Sigmoid colon (tissue), 4 donors: ENCODE measurements around the gene GTSE1.

Experiments
- EP300 ChIP-seq, 4 donors: sonication (generic); formaldehyde crosslinking; IDR thresholded peaks; one replicate each; pipeline ENCODE4 v1.6.1; 2017; ENCODE audit warnings: antibody characterized with exemption in 4 of 4
- POLR2A ChIP-seq, 2 donors: fragments of 450-650 bp; IDR thresholded peaks; one replicate each; pipeline ENCODE4 v1.6.1; 2016; ENCODE audit warnings: antibody characterized with exemption in 2 of 2, mild to moderate bottlenecking in 2 of 2, moderate library complexity in 2 of 2
- POLR2AphosphoS5 ChIP-seq, 4 donors: sonication (generic); formaldehyde crosslinking; IDR thresholded peaks; one replicate each; pipeline ENCODE4 v1.6.1; 2017; ENCODE audit warnings: antibody characterized with exemption in 4 of 4
- TF ChIP-seq, protein P1 (sequence below), 4 experiments: fragments of 450-650 bp in 3 of 4; fragments of 200-600 bp in 1 of 4; IDR thresholded peaks; one replicate each; pipeline ENCODE4 v1.5.1; 2016 to 2019; ENCODE audit warnings: antibody characterized with exemption in 4 of 4, mild to moderate bottlenecking in 3 of 4, moderate library complexity in 2 of 4

DNA sequence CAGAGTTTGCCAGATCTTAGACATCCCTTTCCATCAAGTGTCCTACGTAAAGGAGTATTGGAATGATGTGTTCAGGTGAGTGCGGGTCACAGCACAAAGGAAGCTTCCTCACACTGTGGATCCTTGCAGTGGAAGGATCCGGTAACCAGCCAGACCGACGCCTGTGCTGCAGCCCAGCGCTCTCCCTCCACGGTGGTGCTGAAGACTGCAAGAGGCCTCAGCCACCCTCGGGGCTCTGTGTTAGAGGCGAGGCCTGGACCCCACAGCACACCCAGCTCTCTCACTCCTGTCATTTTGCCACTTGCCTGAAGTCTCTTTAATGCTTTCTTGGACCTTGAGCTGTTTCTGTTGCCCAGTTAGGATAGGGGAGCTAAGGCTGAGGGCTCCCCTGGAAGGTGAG lies 41.2 kb downstream of the GTSE1 start:
- TF ChIP-seq, protein P1, sequence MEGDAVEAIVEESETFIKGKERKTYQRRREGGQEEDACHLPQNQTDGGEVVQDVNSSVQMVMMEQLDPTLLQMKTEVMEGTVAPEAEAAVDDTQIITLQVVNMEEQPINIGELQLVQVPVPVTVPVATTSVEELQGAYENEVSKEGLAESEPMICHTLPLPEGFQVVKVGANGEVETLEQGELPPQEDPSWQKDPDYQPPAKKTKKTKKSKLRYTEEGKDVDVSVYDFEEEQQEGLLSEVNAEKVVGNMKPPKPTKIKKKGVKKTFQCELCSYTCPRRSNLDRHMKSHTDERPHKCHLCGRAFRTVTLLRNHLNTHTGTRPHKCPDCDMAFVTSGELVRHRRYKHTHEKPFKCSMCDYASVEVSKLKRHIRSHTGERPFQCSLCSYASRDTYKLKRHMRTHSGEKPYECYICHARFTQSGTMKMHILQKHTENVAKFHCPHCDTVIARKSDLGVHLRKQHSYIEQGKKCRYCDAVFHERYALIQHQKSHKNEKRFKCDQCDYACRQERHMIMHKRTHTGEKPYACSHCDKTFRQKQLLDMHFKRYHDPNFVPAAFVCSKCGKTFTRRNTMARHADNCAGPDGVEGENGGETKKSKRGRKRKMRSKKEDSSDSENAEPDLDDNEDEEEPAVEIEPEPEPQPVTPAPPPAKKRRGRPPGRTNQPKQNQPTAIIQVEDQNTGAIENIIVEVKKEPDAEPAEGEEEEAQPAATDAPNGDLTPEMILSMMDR (IDR thresholded peaks at IDR 0.05) = no peak
- TF ChIP-seq POLR2A (IDR thresholded peaks at IDR 0.05) = no peak
- TF ChIP-seq POLR2AphosphoS5 (IDR thresholded peaks at IDR 0.05) = no peak
- TF ChIP-seq EP300 (IDR thresholded peaks at IDR 0.05) = no peak
